CD14-positive monocyte (primary cell): ENCODE results near the gene ZNF648. TPM values are rescaled to one million over a fixed set of nuclear protein-coding genes. Genes with fewer than 3 reads are reported as not detected.

ENCODE experiments used
- DNase-seq, 3 donors: peaks; one replicate each; pipeline ENCODE4 v3.0.0-alpha.2; 2011 to 2022
- H2AFZ ChIP-seq: 2 replicates; pipeline ENCODE4 v1.6.0; 2012; ENCODE audit warnings: mild to moderate bottlenecking, low read depth, low read length, inconsistent platforms; ENCODE audit not compliant: insufficient read depth, poor library complexity, severe bottlenecking
- H3K27ac ChIP-seq, 2 donors: 1 replicate in 1 of 2; 2 replicates in 1 of 2; pipeline ENCODE4 v1.5.1; 2012 to 2013; ENCODE audit warnings: low read length in 2 of 2, control low read depth in 1 of 2, inconsistent platforms in 1 of 2, low read depth in 1 of 2, mild to moderate bottlenecking in 1 of 2
- H3K27me3 ChIP-seq, 2 donors: one replicate each; pipeline versions ENCODE4 v1.6.0 to v1.6.1; 2011 to 2013; ENCODE audit warnings: low read length in 2 of 2; ENCODE audit not compliant: control insufficient read depth in 2 of 2, insufficient read depth in 2 of 2
- H3K36me3 ChIP-seq, 2 donors: replicated peaks in 1 of 2; 1 replicate in 1 of 2; 2 replicates in 1 of 2; pipeline versions ENCODE4 v1.5.1 to v1.6.1; 2012 to 2013; ENCODE audit warnings: low read length in 2 of 2, control low read depth in 1 of 2, inconsistent platforms in 1 of 2, mild to moderate bottlenecking in 1 of 2; ENCODE audit not compliant: insufficient read depth in 2 of 2, control insufficient read depth in 1 of 2
- H3K4me1 ChIP-seq, 2 donors: 1 replicate in 1 of 2; 2 replicates in 1 of 2; pipeline versions ENCODE4 v1.5.1 to v1.6.1; 2012 to 2013; ENCODE audit warnings: low read length in 2 of 2, control low read depth in 1 of 2, inconsistent platforms in 1 of 2, mild to moderate bottlenecking in 1 of 2, moderate library complexity in 1 of 2; ENCODE audit not compliant: insufficient read depth in 2 of 2, control insufficient read depth in 1 of 2
- H3K4me2 ChIP-seq: replicated peaks from 2 replicates; pipeline ENCODE3; 2012; ENCODE audit warnings: low read length, moderate library complexity, mild to moderate bottlenecking; ENCODE audit not compliant: poor library complexity, severe bottlenecking; ENCODE audit errors: extremely low read depth
- H3K4me3 ChIP-seq, 3 experiments: fragments of 200-600 bp in 1 of 3; sonication (generic) in 1 of 3; replicated peaks in 1 of 3; 1 replicate in 2 of 3; 2 replicates in 1 of 3; pipeline ENCODE4 v1.5.1; 2011 to 2013; ENCODE audit warnings: low read length in 3 of 3, mild to moderate bottlenecking in 3 of 3, control low read depth in 2 of 3, low read depth in 2 of 3, inconsistent platforms in 1 of 3, moderate library complexity in 1 of 3
- H3K79me2 ChIP-seq: 2 replicates; pipeline ENCODE4 v1.6.0; 2012; ENCODE audit warnings: mild to moderate bottlenecking, control low read depth, inconsistent platforms, low read length, moderate library complexity; ENCODE audit not compliant: insufficient read depth
- H3K9ac ChIP-seq: 2 replicates; pipeline ENCODE4 v1.6.0; 2017; ENCODE audit warnings: low read length, mild to moderate bottlenecking; ENCODE audit not compliant: insufficient read depth, poor library complexity, severe bottlenecking
- H3K9me3 ChIP-seq, 2 donors: replicated peaks in 1 of 2; 1 replicate in 1 of 2; 2 replicates in 1 of 2; pipeline versions ENCODE4 v1.5.1 to v1.6.1; 2012 to 2013; ENCODE audit warnings: low read length in 2 of 2, control low read depth in 1 of 2; ENCODE audit not compliant: control insufficient read depth in 1 of 2, insufficient read depth in 1 of 2
- H4K20me1 ChIP-seq: 2 replicates; pipeline ENCODE4 v1.6.0; 2012; ENCODE audit warnings: mild to moderate bottlenecking, low read length, control low read depth, moderate library complexity; ENCODE audit not compliant: insufficient read depth
- H3K27ac Mint-ChIP-seq, 7 donors: one replicate each; pipeline ENCODE4 v1.8.0; 2020; ENCODE audit warnings: mild to moderate bottlenecking in 7 of 7, mixed read lengths in 7 of 7, moderate library complexity in 6 of 7, inconsistent platforms in 2 of 7
- H3K27me3 Mint-ChIP-seq, 3 donors: one replicate each; pipeline ENCODE4 v1.8.0; 2021 to 2022; ENCODE audit warnings: low read depth in 3 of 3, mild to moderate bottlenecking in 3 of 3, mixed read lengths in 3 of 3, moderate library complexity in 3 of 3, inconsistent platforms in 1 of 3
- H3K36me3 Mint-ChIP-seq, 2 donors: one replicate each; pipeline ENCODE4 v1.8.0; 2020; ENCODE audit warnings: mixed read lengths in 2 of 2, inconsistent platforms in 1 of 2, mild to moderate bottlenecking in 1 of 2
- H3K4me1 Mint-ChIP-seq: one replicate; pipeline ENCODE4 v1.8.0; 2020; ENCODE audit warnings: mild to moderate bottlenecking, mixed read lengths
- H3K4me3 Mint-ChIP-seq, 2 donors: one replicate each; pipeline ENCODE4 v1.8.0; 2020; ENCODE audit warnings: mild to moderate bottlenecking in 2 of 2, mixed read lengths in 2 of 2, moderate library complexity in 1 of 2
- H3K9me3 Mint-ChIP-seq, 7 donors: one replicate each; pipeline ENCODE4 v1.8.0; 2020 to 2022; ENCODE audit warnings: mixed read lengths in 7 of 7, mild to moderate bottlenecking in 6 of 7, moderate library complexity in 6 of 7, inconsistent platforms in 2 of 7
- WGBS: methylation state at CpG from one replicate; pipeline ENCODE4 v1.1.5; 2013; ENCODE audit warnings: missing lambda C conversion rate; ENCODE audit not compliant: insufficient coverage; 5-methylcytosine and 5-hydroxymethylcytosine counted together
- intact Hi-C, 2 donors: fragments of 100-400 bp; cut with micrococcal nuclease; formaldehyde crosslinking; loops; one replicate each; pipeline versions ENCODE4 v1.15.0 to v1.15.1; 2023
- polyA plus RNA-seq, 3 donors: library from polyadenylated mRNA; depleted of rRNA in 1 of 3; unstranded in 2 of 3; stranded (reverse) in 1 of 3; fragments of 300-500 nt in 2 of 3; fragments of >200 nt in 1 of 3; fragmentation: Illumina TruSeq in 2 of 3; gene quantifications; 1 replicate in 2 of 3; 2 replicates in 1 of 3; pipeline ENCODE4 v1.2.3, GENCODE V29; 2012 to 2021
- TF ChIP-seq, protein P1 (sequence below): fragments of 200-600 bp; IDR thresholded peaks from one replicate; pipeline ENCODE4 v1.8.0; 2022; ENCODE audit warnings: antibody characterized with exemption, mild to moderate bottlenecking

The ZNF648 gene
- polyA plus RNA-seq, 3 donors: not detected

DNA sequence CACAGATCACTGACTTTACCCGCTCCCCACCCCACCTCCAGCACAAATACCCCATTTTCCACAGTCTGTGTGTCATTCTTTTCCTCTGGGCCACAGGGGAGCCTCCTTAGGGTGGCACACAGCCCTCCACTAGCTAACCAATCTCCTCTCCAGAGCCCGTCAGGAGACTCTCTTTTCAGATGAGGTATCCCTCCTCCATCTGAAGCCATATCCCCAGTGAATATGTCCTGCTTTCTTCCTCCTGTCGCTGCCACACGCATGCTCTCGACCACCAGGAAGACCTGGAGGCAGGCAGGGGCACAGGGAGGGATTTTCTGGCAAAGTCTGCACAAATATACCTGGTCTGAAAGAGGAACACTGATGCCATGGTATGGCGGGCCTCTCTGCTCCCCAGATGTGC lies 635 bp downstream of the ZNF648 start:
- Mint-ChIP-seq H3K4me1 (peaks cover 2% of the 10 kb centered on the region), H3K36me3 (no peaks in the 10 kb centered on the region), H3K27ac (no peak overlapping the region), H3K9me3 (peaks cover 0 to 9% (median 4%) of the 10 kb centered on the region in 7 donors), H3K4me3 (no peak overlapping the region), H3K27me3 (peaks cover 33 to 61% (median 43%) of the 10 kb centered on the region in 3 donors)
- Histone ChIP-seq H3K79me2 (no peaks in the 10 kb centered on the region), H3K9ac (no peak overlapping the region), H2AFZ (no peak overlapping the region), H3K9me3 (peaks cover 0 to 6% of the 10 kb centered on the region in 2 donors), H3K4me2 (no peak overlapping the region), H3K36me3 (no peaks in the 10 kb centered on the region), H3K4me3 (no peak overlapping the region), H4K20me1 (no peaks in the 10 kb centered on the region), H3K27ac (no peak overlapping the region), H3K4me1 (no peaks in the 10 kb centered on the region), H3K27me3 (peaks cover 10 to 35% of the 10 kb centered on the region in 2 donors)
- TF ChIP-seq, protein P1, sequence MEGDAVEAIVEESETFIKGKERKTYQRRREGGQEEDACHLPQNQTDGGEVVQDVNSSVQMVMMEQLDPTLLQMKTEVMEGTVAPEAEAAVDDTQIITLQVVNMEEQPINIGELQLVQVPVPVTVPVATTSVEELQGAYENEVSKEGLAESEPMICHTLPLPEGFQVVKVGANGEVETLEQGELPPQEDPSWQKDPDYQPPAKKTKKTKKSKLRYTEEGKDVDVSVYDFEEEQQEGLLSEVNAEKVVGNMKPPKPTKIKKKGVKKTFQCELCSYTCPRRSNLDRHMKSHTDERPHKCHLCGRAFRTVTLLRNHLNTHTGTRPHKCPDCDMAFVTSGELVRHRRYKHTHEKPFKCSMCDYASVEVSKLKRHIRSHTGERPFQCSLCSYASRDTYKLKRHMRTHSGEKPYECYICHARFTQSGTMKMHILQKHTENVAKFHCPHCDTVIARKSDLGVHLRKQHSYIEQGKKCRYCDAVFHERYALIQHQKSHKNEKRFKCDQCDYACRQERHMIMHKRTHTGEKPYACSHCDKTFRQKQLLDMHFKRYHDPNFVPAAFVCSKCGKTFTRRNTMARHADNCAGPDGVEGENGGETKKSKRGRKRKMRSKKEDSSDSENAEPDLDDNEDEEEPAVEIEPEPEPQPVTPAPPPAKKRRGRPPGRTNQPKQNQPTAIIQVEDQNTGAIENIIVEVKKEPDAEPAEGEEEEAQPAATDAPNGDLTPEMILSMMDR: no peak
- intact Hi-C loops: no loop called here
- no peak for DNase-seq
- WGBS: 90% methylated on average over 4 of the region's 6 CpGs

DNA sequence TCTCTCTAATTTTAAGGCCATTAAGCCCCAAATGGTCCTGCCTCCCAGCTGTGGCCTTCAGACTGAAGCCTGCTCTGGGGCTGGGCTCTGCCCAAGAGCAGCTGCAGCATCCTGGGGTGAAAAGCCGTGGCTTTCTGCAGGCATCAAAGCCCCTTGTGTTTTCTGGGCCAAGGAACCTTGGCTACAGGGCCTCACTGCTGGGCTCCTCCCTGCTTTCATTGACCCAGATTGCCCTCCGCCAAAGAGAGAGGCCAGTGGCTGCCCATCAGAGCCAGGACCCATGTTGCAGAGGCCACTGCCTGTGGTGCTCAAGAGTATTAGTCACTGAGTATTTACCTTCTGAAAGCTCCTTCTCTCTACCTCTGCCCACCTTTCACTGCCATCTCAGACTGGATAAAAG lies 1.6 kb downstream of the ZNF648 start:
- intact Hi-C loops: loop anchor here in 1 of 2 donors (5.0 kb wide), 1 partner anchor 583 kb away; no protein-coding TSS in a partner anchor
- H3K36me3 ChIP-seq: no peaks in the 10 kb centered on the region
- Mint-ChIP-seq H3K9me3 (peaks cover 0 to 9% (median 4%) of the 10 kb centered on the region in 7 donors), H3K27ac (no peak overlapping the region), H3K4me3 (no peak overlapping the region), H3K36me3 (no peaks in the 10 kb centered on the region), H3K4me1 (peaks cover 2% of the 10 kb centered on the region), H3K27me3 (peaks cover 42 to 63% (median 52%) of the 10 kb centered on the region in 3 donors)
- H3K9ac ChIP-seq: no peak overlapping the region
- H3K27ac ChIP-seq: no peak overlapping the region
- peaks cover 10 to 44% of the 10 kb centered on the region in 2 donors for H3K27me3 ChIP-seq
- H2AFZ ChIP-seq: no peak overlapping the region
- H3K4me2 ChIP-seq: no peak overlapping the region
- H3K9me3 ChIP-seq: peaks cover 0 to 6% of the 10 kb centered on the region in 2 donors
- H3K4me1 ChIP-seq: no peaks in the 10 kb centered on the region
- DNase-seq: no peak
- TF ChIP-seq, protein P1: no peak
- no peaks in the 10 kb centered on the region for H3K79me2 ChIP-seq
- no peak overlapping the region for H3K4me3 ChIP-seq
- 88% methylated on average over 2 of the region's 2 CpGs for WGBS
- no peaks in the 10 kb centered on the region for H4K20me1 ChIP-seq
